GM18499 (cell line): Measurements from ENCODE around the gene CPNE5.

Source experiments
- ATAC-seq: cut with Tn5 transposase; IDR thresholded peaks from one replicate; pipeline ENCODE4 v1.9.1; 2021; ENCODE audit warnings: moderate number of reproducible peaks; ENCODE audit not compliant: insufficient read depth, unreplicated experiment

CPNE5 gene

DNA sequence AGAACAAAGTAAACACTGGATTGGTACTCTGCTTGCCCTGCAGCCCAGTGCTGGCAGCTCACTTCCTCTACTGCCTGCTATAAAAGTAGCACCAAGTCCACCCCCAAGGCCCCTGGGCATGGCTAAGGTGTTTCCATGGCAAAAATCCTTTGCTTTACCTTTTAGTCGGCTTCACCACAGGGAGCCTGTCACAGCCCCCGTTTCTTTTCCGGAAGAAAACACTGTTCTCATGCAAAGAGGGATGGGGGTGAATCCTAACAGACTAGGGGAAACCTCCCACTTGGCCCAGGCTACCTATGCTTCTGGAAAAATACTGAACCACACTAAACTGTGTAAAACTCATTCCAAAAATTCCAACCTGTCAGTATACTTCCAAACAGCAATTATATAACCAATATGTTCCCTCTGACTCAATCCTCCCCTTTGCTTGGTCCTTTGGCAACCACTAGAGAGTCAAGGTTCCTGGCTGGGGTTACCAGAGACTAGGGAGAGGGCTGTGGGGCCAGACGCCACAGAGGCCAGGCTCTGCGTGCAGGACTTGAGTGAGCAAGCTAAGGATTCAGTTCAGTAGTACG, 19.2 kb upstream of the CPNE5 start:
- ATAC-seq = no peak

DNA sequence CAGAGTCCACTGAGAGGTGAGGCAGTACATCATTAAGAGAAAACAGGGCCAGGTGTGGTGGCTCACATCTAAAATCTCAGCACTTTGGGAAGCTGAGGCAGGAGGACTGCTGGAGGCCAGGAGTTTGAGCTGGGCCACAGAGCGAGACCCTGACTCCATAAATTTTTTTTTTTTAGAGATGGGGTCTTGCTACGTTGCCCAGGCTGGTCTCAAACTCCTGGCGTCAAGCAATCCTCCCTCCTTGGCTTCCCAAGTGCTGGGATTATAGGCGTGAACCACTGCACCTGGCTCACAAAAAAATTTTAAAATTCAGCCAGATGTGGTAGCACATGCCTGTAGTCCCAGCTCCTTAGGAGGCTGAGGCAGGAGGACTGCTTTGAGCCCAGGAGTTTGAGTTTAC, 18.1 kb upstream of the CPNE5 start:
- ATAC-seq = no peak

DNA sequence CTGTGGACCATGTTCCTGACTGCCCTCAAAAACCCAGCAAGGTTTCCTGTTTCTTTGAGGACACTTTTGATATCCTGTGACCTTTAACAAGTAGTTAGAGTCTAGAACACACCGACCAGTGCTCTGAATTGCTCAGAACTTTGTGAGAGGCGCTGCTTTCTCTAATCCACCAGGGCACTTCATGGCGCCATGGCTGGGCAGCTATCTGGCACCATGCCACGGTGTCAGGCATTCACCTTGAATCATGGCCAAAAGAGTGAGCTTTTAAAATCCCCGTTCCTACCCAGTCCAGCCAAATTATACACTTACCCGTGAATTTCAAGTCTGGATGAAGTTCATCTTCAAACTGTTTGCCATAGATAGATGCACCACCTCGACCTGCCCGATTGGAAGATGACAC, 17.0 kb upstream of the CPNE5 start:
- ATAC-seq = no peak

DNA sequence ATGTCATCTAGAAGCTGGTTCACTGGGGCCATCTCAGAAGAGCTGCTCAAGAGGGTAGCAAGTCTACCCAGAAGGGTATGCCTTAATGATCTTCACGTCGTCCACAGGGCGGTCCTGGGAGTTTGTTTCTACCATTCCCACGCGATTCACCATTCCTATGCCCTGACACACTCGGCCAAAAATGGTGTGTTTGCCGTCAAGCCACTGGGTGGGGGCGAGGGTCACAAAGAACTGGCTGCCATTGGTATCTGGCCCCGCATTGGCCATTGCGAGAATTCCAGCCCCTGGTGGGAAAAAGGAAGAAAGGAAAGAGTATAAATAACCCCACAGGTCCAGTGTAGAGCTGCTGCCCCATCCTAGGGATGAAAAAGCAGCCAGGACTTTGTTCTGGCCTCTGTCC, 16.5 kb upstream of the CPNE5 start:
- no peak for ATAC-seq

DNA sequence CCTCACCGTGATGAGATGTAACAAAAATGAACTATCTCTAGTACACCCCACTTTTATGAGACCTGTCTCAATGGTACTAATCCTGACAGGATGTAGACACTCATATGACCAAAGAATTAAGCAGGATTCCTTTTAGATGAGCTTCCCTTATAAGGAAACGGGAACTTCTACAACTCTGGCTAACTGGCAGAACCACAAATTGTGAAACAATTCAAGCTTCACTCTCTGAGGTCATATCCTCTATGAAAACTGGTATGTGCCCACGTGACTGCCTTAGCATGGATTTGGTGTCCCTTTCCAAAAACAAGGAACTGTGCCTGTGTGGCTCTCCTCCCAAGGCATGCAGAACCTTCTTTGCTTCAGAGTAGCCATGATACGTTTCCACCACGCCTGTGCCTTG, 14.1 kb upstream of the CPNE5 start:
- no peak for ATAC-seq

DNA sequence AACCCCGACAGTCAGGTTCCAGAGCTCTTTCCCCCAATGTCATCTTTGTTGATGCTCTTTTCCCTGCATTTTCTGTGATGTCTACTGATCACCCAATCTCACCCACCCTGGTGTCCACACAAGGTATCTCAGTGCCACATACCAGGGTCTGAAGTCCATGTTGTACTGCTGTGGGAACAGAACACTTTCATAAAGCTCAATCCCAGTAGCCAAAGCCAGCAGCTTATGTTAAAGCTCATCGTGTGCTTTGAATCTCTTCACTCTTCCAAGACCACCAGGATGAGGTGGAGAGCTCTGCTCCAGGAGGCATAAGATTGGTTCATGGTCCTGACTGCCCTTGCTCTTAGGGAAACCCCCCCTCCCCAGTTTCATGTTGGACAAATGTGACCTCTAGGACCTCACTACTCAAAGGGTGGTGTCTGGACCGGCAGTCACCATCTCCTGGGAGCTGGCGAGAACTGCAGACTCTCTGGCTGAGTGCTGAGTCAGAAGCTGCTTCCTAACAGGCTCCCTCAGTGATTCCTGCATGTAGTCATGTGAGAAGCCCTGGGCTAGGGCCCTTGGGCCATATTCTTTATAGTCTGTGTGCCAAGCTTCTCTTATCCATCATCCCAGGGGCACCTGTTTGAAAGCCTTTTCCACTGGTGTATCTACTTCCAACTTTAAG, 13.4 kb upstream of the CPNE5 start:
- no peak for ATAC-seq

DNA sequence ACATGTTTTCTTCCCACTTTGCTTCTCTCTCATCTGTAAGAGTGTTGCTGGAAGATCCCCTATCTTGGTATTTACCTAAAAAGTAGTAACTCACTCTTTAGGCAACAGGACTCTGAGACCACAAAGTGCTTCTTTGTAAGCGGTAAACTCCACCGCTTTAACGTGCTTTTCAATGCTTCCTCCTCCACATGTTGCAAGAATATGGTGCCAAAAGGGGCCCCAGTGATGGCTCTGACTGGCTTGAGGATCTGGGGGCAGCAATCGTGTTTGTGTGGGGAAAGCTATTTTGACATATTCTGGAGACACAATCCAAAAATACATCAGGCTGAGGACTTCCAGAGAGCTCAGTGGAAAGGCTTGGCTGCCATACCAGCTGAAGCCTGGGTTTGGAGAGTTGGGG, 12.4 kb upstream of the CPNE5 start:
- no peak for ATAC-seq

DNA sequence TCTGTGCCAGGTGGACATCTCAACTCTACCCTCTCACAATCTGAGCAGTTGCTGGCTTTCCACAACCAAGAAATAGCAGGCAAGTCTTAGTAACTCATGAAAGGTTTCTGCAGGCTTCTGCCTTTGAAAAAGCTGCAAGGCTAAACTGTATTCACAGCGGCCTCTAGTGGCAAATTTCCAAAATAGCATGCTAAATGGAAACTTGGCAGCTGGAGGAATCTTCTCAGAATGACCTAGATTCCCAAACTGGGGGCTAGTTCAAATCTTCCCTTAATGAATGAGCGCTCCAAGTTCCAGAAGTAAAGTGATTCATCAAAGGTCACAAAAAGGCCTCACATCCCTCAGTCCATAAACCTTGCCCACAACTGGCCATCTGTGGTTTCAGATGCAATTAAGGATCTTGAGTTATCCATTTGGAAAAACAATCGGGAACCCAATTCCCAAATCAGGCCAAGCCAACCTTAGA, 11.9 kb upstream of the CPNE5 start:
- ATAC-seq = no peak

DNA sequence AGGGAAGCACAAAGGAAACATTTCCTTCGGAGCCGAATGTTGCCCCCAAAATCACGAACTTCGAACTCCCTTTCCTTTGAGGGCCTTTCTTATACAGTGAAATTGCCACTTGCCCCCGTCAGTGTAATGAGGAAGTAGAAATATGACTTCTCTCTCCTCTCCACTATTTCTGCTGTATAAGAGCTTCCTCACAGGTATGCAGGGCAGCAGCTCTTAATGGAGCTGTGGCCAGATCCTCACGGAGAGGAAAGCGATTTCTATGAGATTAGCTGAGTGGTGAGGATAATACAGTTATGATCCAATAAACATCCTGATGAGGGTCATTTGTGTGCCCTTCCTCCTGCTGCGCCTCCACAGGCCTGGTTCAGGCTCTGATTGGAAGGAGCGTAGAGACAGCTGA, 10.8 kb upstream of the CPNE5 start:
- ATAC-seq = no peak

DNA sequence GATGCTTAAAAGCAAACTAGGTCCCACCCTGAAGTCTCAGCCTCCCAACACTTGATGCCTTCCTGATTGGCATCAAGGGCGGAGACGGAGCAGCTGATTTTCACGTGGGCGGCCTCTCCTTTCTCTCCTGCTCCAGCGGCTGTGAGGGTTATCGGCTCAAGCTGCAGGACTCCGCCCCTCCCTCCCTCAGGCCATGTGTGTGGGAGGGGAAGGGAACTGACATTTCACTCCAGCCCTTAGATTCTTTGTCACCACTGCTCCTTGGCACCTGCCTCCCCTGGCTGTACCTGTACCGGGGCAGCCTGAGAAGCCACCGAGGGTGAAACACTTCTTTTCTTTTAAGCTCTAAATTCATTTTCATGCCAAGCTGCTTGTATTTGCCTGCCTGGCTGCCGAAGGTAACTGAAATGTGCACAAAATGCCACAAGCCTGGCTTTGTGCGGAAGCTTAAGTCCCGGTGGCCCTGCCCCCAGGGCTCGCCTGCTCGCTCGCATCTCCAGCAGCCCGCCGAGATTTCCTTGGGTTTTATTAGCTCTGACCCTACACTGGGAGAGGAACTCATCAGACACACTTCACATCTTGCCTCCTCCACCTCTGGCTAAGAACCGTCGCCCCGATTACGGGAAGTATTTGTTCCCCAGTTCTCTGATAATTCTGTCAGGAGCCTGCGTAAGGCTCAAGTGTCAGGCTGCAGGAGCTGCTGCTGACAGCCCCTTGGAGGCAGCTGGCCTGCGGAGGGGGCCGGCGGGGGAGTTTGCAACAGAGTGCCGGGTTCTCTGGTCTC, 9.6 kb upstream of the CPNE5 start:
- no peak for ATAC-seq

DNA sequence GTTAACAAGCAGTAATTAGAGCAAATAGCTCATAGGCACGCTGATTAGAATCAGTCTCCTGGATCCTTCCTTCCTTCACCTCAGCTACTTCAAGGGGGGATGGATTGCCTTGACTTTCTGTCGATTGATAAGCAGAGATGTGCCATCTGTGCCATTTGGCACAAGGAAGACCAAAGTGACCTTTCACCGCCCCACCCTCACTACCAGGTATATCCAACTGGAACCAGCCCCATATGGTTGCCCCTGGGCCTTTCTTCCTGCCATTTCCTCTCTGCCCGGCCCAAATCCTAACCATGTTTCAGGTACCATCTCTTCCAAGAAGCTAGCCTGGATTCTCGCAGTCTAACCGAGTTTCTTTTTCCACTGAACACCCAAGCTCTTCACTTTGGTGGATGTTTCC, 8.7 kb upstream of the CPNE5 start:
- no peak for ATAC-seq

DNA sequence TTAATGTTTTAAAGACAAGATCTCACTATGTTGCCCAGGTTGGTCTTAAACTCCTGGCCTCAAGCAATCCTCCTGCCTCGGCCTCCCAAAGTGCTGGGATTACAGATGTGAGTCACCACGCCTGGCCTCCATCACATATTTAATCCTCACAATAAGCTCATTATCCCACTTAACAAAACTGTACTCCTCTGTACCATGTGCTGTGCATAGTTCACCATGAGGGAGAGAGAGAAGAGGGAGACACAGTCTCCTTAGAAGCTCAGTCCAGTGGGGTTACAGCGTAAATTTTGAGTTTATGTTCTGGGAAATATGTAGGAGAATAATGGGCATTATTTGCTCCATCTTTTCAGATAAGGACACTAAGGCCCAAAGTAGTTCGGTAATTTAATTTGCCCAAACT, 7.9 kb upstream of the CPNE5 start:
- no peak for ATAC-seq

DNA sequence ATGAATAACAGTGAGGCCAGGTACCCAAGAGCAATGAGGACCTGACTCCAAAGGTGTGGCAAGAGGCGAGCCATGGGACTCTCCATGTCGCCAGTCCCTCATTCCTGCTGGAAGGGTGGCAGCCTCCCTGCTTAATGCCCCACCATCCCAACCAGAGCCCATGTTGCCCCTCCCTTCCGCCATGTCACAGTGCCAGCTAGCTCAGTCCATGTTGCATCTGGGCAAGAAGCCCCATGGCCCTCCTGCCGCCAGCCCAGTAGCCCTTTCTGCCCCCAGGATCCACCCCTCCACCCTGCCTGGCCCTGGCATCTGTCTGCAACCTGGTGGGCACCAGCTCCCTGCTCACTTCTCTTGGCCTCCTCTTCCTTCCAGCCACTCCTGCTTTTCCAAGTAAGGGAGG, 6.0 kb upstream of the CPNE5 start:
- ATAC-seq = no peak

DNA sequence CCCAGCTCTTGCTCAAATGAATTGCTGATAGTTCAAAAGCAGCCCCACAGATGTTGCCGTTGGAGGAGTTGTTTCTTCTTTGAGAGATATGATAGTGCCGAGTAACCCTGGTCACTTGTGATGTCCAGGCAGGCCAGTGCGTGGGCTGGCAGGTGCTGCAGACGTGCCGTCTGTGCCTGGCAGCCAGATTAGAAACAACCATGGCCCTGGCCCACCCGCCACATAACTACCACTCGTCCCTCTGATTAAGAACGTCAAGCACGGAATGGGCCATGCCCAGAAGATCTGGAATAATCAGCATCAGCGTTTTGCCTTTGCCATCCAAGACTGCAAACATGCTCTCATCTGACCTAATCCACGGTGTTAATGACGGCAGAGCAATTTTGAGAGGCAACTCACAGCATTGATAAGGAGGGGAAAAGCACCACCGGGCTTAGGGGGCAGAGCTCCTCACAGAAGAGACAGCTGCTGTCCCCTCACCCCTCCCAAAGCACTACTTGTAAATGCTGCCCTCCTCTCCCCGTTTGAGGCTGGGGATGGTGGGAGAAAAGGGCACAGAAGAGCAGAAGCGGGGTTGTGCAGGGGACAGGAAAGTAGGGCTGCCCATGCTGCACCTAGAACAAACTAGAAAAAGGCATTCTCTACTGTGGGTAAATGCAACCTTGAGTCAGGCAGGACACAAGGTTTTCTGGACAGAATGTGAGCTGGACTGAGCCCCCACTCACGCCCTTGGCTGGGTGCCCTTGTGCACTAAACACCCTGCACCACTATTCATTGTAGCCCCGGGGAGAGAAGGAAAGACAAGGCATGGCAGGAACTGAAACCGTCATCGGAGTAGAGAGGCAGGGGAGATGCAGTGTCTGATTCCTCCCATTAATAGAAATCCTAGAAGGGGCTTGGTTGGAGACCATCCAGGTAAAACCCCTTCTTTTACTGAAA, 5.3 kb upstream of the CPNE5 start:
- ATAC-seq = no peak

DNA sequence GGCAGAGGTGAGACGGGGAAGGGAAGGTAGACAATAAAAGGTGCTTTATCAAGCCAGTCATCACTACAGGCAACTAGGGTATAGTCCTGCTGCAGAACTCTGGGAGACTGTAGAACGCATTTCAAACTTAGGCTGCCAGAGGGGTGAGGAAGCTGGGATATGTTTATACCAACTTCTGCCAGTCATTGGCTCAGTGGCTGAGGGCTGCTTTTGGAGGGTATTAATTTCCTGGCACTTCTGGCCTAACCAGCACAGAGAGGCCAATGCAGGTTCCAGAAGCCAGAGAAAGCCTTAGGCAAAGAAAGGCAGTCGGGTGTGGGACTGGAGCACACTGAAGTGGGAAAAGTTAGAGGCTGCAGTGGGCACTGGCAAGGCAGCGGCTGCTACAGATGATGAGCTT, 3.9 kb upstream of the CPNE5 start:
- no peak for ATAC-seq

DNA sequence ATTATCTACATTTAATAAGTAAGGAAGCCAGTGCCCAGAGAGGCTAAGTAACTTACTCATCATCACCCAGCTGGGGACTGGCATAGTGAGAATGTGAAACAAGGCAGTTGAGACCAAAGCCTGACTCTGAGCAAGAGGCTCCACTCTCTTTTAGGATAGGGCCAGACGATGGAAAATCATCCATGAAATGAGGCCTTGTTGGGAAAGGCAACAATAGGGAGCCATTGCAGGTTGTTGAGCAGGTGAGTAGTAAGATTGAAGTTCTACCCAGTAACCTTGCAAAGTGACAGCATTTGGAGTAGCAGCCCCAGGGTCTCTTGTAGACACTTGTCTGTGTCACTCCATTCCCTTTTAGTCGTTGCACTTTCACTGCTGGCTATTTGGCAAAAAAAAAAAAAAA, 2.5 kb upstream of the CPNE5 start:
- ATAC-seq = no peak

DNA sequence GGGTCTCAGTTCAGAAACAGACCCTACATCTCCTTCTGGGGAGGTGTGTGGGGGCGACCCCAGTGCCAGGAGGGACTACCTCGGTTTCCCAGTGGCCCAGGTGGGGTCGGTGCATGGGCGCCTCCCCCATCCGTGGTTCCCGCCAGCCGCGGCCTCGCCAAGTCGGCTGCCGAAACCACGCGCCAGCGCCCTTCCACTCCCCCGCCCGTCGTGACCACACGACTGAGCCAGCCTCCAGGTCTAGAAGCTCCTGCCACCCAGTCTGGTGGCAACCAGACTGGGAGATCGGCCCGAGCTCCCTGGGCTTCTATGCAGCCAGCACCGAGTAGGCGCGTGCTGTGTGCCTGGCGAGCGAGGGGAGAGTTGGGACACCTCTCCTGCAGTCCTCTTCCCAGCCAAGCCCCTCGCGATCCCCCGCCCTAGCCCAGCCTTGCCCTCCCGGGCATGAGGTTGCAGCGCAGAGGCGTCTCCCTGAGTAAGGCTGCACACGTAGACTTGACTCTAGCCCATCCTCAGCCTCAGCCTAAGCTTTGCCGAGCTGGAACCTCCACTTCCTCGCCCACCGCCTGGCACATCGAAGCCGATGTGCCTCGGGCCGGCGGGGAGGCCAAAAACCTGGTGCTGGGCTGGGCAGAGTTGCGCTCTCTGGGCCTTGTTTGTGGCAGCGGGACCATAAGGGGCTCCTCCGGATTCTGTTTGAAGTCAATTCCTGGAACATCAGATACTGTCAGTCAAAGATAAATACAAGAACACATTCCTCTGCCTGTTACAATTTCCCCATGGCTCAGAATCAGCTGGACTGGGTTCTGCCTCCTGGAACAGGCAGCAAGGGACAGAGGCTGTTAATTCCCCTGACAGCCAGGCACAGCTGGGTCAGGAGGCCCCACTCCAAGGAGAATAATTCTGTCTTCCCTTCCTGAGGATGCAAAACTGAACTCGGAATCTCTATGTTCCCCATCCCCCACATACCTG, 1.5 kb upstream of the CPNE5 start:
- no peak for ATAC-seq

DNA sequence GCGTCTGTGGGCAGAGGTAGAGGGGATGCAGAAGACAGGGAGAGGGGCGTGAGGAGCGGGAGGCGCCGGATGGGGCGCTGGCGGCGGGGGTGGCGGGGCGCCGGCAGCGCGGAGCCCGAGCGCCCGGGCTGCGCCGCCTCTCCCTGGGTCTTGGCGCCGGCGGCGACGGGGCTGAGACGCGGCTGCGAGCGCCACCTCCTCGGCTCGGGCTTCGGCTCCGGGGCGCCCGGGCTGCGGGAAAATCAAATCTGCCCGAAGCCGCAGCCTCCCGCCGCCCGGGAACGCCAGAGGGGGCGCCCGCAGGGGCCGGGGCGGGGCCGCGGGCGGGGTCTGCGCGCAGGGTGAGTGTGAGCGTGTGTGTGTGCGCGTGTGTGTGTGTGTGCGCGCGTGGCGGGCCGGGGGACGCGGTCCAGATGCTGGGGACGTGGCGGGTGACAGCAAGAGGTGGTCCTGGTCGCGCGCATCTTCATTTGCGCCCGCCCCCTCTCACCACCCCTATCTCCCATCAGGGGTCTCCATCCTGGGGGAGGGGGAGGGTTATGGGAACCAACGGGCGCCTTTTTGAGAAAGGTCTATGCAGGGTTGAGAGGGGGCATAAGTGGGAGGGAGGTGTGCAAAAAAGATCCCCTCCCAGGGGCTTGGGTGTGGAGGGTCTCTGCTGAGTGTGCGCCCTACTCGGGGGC, 646 bp upstream of the CPNE5 start:
- ATAC-seq = no peak

DNA sequence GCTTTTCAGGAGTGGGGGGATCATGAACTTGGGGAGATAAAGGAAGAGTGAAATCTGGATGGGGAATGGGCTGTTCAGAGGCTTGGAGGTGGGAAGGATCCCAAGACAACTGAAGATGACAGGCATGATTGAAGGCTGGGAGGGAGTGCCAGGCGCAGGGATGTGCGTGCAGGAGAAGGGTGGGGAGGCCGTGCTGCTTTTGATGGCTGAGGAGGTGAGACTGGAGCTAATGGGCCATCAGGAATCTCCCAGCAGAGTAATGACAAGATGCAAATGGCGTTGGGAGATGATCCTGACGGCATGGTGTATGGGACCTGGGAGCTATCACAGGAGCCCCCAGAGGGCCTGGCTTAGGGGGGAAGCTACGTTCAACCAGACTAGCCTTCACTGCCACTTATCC, 1.6 kb downstream of the CPNE5 start:
- no peak for ATAC-seq
